HEK293 (cell line): ENCODE data around the gene ZNF688.

ENCODE experiments used
- CTCF ChIA-PET: fragments of 350-600 bp; formaldehyde crosslinking; extraction: SDS; loops from one replicate; lab custom pipeline; 2021; ENCODE audit warnings: antibody characterized with exemption; lab: Yijun Ruan, JAX
- POLR2A ChIA-PET: fragments of 300-600 bp; formaldehyde crosslinking; extraction: SDS; loops from one replicate; lab custom pipeline; 2020; ENCODE audit warnings: antibody characterized with exemption, inconsistent platforms; lab: Yijun Ruan, JAX
- H3K27ac ChIP-seq: fragments of 200-500 bp; sonication (Bioruptor generic); 2 replicates; pipeline ENCODE4 v1.5.1; 2014; ENCODE audit warnings: low read depth, low read length, control low read depth, inconsistent platforms; ENCODE audit errors: extremely low read depth
- H3K36me3 ChIP-seq, 2 experiments: fragments of 200-500 bp in 1 of 2; sonication (Bioruptor generic) in 1 of 2; 1 replicate in 1 of 2; 2 replicates in 1 of 2; pipeline ENCODE4 v1.5.1; 2014 to 2017; ENCODE audit warnings: inconsistent platforms in 2 of 2, low read length in 2 of 2; ENCODE audit not compliant: control insufficient read depth in 2 of 2, insufficient read depth in 1 of 2
- H3K4me1 ChIP-seq: fragments of 200-500 bp; sonication (Bioruptor generic); 2 replicates; pipeline ENCODE4 v1.5.1; 2014; ENCODE audit warnings: mild to moderate bottlenecking, low read length, inconsistent platforms; ENCODE audit not compliant: control insufficient read depth, insufficient read depth
- H3K4me3 ChIP-seq: 2 replicates; pipeline ENCODE4 v1.5.1; 2011; ENCODE audit warnings: low read depth, mild to moderate bottlenecking, control low read depth, low read length, moderate library complexity
- H3K9me3 ChIP-seq: fragments of 200-500 bp; sonication (Bioruptor generic); 2 replicates; pipeline ENCODE4 v1.5.1; 2014; ENCODE audit warnings: low read depth, low read length, inconsistent platforms; ENCODE audit not compliant: control insufficient read depth, insufficient read depth
- ATF2 ChIP-seq: fragments of 450-650 bp; formaldehyde crosslinking; IDR thresholded peaks from 2 replicates; pipeline ENCODE4 v1.5.1; 2016; ENCODE audit warnings: missing biosample characterization, missing genetic modification characterization, low read depth
- BCL11B ChIP-seq: fragments of 450-650 bp; formaldehyde crosslinking; IDR thresholded peaks from 2 replicates; pipeline ENCODE4 v1.5.1; 2016; ENCODE audit warnings: low read depth, missing biosample characterization, missing genetic modification characterization
- SCRT2 ChIP-seq: fragments of 450-650 bp; formaldehyde crosslinking; IDR thresholded peaks from 2 replicates; pipeline ENCODE4 v1.5.1; 2016; ENCODE audit warnings: missing biosample characterization, missing genetic modification characterization
- YY2 ChIP-seq: fragments of 450-650 bp; formaldehyde crosslinking; IDR thresholded peaks from 2 replicates; pipeline ENCODE4 v1.5.1; 2016; ENCODE audit warnings: missing biosample characterization, missing genetic modification characterization
- ZBTB1 ChIP-seq: fragments of 450-650 bp; formaldehyde crosslinking; IDR thresholded peaks from 2 replicates; pipeline ENCODE4 v1.5.1; 2016; ENCODE audit warnings: missing biosample characterization, missing genetic modification characterization
- ZBTB11 ChIP-seq: fragments of 450-650 bp; formaldehyde crosslinking; conservative IDR thresholded peaks from 2 replicates; pipeline ENCODE4 v1.5.1; 2016; ENCODE audit warnings: low read depth, missing biosample characterization, missing genetic modification characterization
- ZBTB8A ChIP-seq: fragments of 450-650 bp; formaldehyde crosslinking; IDR thresholded peaks from 2 replicates; pipeline ENCODE4 v1.5.1; 2016; ENCODE audit warnings: missing biosample characterization, missing genetic modification characterization
- ZNF10 ChIP-seq: fragments of 450-650 bp; formaldehyde crosslinking; IDR thresholded peaks from 2 replicates; pipeline ENCODE4 v1.5.1; 2017; ENCODE audit warnings: missing biosample characterization, missing genetic modification characterization
- ZNF121 ChIP-seq: fragments of 450-650 bp; formaldehyde crosslinking; IDR thresholded peaks from 2 replicates; pipeline ENCODE4 v1.5.1; 2016; ENCODE audit warnings: missing biosample characterization, missing genetic modification characterization
- ZNF341 ChIP-seq: fragments of 450-650 bp; formaldehyde crosslinking; IDR thresholded peaks from 2 replicates; pipeline ENCODE4; 2016; ENCODE audit warnings: low read depth, missing biosample characterization, missing genetic modification characterization
- ZNF391 ChIP-seq: fragments of 450-650 bp; formaldehyde crosslinking; IDR thresholded peaks from 2 replicates; pipeline ENCODE4 v1.5.1; 2016; ENCODE audit warnings: low read depth, missing biosample characterization, missing genetic modification characterization, borderline replicate concordance
- ZNF404 ChIP-seq: fragments of 450-650 bp; formaldehyde crosslinking; IDR thresholded peaks from 2 replicates; pipeline ENCODE4 v1.5.1; 2017; ENCODE audit warnings: missing biosample characterization, missing genetic modification characterization
- ZNF433 ChIP-seq: fragments of 450-650 bp; formaldehyde crosslinking; IDR thresholded peaks from 2 replicates; pipeline ENCODE4 v1.5.1; 2016; ENCODE audit warnings: missing biosample characterization, missing genetic modification characterization, low read depth
- ZNF473 ChIP-seq: fragments of 450-650 bp; formaldehyde crosslinking; IDR thresholded peaks from 2 replicates; pipeline ENCODE4 v1.5.1; 2017; ENCODE audit warnings: missing biosample characterization, missing genetic modification characterization
- ZNF518A ChIP-seq: fragments of 450-650 bp; formaldehyde crosslinking; conservative IDR thresholded peaks from 2 replicates; pipeline ENCODE4 v1.5.1; 2016; ENCODE audit warnings: low read depth, missing biosample characterization, missing genetic modification characterization
- ZNF561 ChIP-seq: fragments of 450-650 bp; IDR thresholded peaks from 2 replicates; pipeline ENCODE4 v1.5.1; 2018; ENCODE audit warnings: missing biosample characterization, missing genetic modification characterization, borderline replicate concordance
- ZNF580 ChIP-seq: fragments of 450-650 bp; formaldehyde crosslinking; IDR thresholded peaks from 2 replicates; pipeline ENCODE4 v1.5.1; 2016; ENCODE audit warnings: missing biosample characterization, missing genetic modification characterization
- ZNF600 ChIP-seq: fragments of 450-650 bp; formaldehyde crosslinking; IDR thresholded peaks from 2 replicates; pipeline ENCODE4 v1.5.1; 2016; ENCODE audit warnings: missing biosample characterization, missing genetic modification characterization
- ZNF624 ChIP-seq: fragments of 450-650 bp; formaldehyde crosslinking; IDR thresholded peaks from 2 replicates; pipeline ENCODE4 v1.5.1; 2017; ENCODE audit warnings: missing biosample characterization, missing genetic modification characterization
- ZNF654 ChIP-seq: fragments of 450-650 bp; formaldehyde crosslinking; IDR thresholded peaks from 2 replicates; pipeline ENCODE4 v1.5.1; 2016; ENCODE audit warnings: low read depth, missing biosample characterization, missing genetic modification characterization
- ZNF670 ChIP-seq: fragments of 450-650 bp; formaldehyde crosslinking; IDR thresholded peaks from 2 replicates; pipeline ENCODE4 v1.5.1; 2016; ENCODE audit warnings: missing biosample characterization, missing genetic modification characterization, low read depth
- ZNF704 ChIP-seq: fragments of 450-650 bp; formaldehyde crosslinking; IDR thresholded peaks from 2 replicates; pipeline ENCODE4 v1.5.1; 2016; ENCODE audit warnings: missing biosample characterization, missing genetic modification characterization
- ZNF76 ChIP-seq: fragments of 450-650 bp; formaldehyde crosslinking; IDR thresholded peaks from 2 replicates; pipeline ENCODE4; 2016; ENCODE audit warnings: low read depth, missing biosample characterization, missing genetic modification characterization, borderline replicate concordance
- ZNF843 ChIP-seq: fragments of 450-650 bp; formaldehyde crosslinking; IDR thresholded peaks from 2 replicates; pipeline ENCODE4 v1.5.1; 2016; ENCODE audit warnings: missing biosample characterization, missing genetic modification characterization

Gene ZNF688

GRCh38 chr16:30570636-30571444, 674 bp downstream of the ZNF688 start:
- Histone ChIP-seq H3K9me3 (no peaks in the 10 kb centered on the region), H3K36me3 (no peaks in the 10 kb centered on the region), H3K4me1 (peaks cover 5% of the 10 kb centered on the region; the same call in 1 of the 2 replicates), H3K27ac (peak overlapping the region; percentile 96), H3K4me3 (peak overlapping the region; percentile 64)
- ChIA-PET CTCF (interaction anchor here (1.2 to 1.7 kb wide), 3 partner anchors 14 to 122 kb away, joined by 3 to 12 read pairs (median 5); no protein-coding TSS in a partner anchor), POLR2A (interaction anchor here (0.8 to 2.8 kb wide), 14 partner anchors 9 to 153 kb away, joined by 3 to 69 read pairs (median 6); partner anchors contain the start of genes DCTPP1, ZNF689, ZNF747 and ZNF764)
- peak; percentile 100 for TF ChIP-seq ZNF433 (tag by site-specific recombination)
- TF ChIP-seq ZNF843 (tag by site-specific recombination), result peak; percentile 33; the same call in 1 of the 2 replicates
- TF ChIP-seq ZBTB8A (tag by site-specific recombination), result peak; percentile 95
- peak; percentile 78 for TF ChIP-seq ZNF121
- TF ChIP-seq ZNF341 (tag by site-specific recombination), result peak; percentile 74
- no peak for TF ChIP-seq ZNF473 (tag by site-specific recombination)
- no peak for TF ChIP-seq ZNF561
- TF ChIP-seq ZNF704 (tag by site-specific recombination), result peak; percentile 83; the same call in 1 of the 2 replicates
- peak; percentile 99 for TF ChIP-seq ZNF518A (tag by site-specific recombination)
- no peak for TF ChIP-seq YY2 (tag by site-specific recombination)
- TF ChIP-seq ZBTB11 (tag by site-specific recombination), result peak; percentile 93
- TF ChIP-seq ZNF391 (tag by site-specific recombination), result no peak
- peak; percentile 99 for TF ChIP-seq ZNF404
- TF ChIP-seq ZNF670, result 0 out of 2 replicates have a peak, but pooled peaks have one; percentile 60
- TF ChIP-seq ATF2 (tag by site-specific recombination), result no peak
- peak; percentile 93 for TF ChIP-seq ZBTB1 (tag by site-specific recombination)
- TF ChIP-seq ZNF580, result peak; percentile 94
- TF ChIP-seq BCL11B (tag by site-specific recombination), result no peak
- TF ChIP-seq ZNF10 (tag by site-specific recombination), result peak; percentile 59; the same call in 1 of the 2 replicates
- peak; percentile 84 for TF ChIP-seq ZNF654 (tag by site-specific recombination)
- peak; percentile 73 for TF ChIP-seq ZNF76
- TF ChIP-seq ZNF624 (tag by site-specific recombination), result no peak
- TF ChIP-seq ZNF600, result no peak
- TF ChIP-seq SCRT2, result no peak; the same call in 1 of the 2 replicates
